ENCODE data around the gene TMEM164. TPM values are rescaled to one million over a fixed set of nuclear protein-coding genes. Genes with fewer than 3 reads are reported as not detected.

TMEM164 gene
- total and polyA plus RNA-seq, 2 experiments from 2014 or later: 3.4 to 17.2 TPM

DNA sequence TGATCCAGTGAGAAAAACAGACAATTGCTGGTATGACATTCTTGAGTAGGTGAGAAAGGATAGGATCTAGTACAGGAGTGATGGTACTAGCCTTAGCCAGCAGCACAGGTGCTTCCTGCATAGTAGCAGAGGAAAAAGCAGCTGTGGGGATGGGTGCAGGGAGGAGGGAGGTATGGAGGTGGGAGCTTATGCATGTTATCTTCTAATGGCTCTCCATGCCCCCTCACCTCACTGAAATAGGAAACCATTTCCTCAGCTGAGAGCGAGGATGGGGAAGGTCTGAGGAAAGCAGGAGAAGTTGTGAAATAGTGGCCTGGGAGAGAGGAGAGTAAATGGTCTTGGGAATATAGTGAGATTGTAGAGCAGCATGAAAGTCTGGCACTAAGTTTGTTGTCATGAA, 136.3 kb downstream of the TMEM164 start:
- Mint-ChIP-seq H3K27me3 (ENCODE audit: insufficient read depth, low read depth, poor library complexity) (no peaks in the 10 kb centered on the region), H3K4me3 (no peak overlapping the region), H3K9me3 (no peaks in the 10 kb centered on the region), H3K4me1 (peaks cover 3% of the 10 kb centered on the region; the same call in 2 of the 3 replicates), H3K36me3 (ENCODE audit: low read depth) (no peaks in the 10 kb centered on the region), H3K27ac (no peak overlapping the region)
- H3K9me2 ChIP-seq (ENCODE audit: insufficient read depth): no peaks in the 10 kb centered on the region
- TF ChIP-seq NANOG (IDR thresholded peaks at IDR 0.05; ENCODE audit: borderline replicate concordance): no peak
- TF ChIP-seq, protein P1, sequence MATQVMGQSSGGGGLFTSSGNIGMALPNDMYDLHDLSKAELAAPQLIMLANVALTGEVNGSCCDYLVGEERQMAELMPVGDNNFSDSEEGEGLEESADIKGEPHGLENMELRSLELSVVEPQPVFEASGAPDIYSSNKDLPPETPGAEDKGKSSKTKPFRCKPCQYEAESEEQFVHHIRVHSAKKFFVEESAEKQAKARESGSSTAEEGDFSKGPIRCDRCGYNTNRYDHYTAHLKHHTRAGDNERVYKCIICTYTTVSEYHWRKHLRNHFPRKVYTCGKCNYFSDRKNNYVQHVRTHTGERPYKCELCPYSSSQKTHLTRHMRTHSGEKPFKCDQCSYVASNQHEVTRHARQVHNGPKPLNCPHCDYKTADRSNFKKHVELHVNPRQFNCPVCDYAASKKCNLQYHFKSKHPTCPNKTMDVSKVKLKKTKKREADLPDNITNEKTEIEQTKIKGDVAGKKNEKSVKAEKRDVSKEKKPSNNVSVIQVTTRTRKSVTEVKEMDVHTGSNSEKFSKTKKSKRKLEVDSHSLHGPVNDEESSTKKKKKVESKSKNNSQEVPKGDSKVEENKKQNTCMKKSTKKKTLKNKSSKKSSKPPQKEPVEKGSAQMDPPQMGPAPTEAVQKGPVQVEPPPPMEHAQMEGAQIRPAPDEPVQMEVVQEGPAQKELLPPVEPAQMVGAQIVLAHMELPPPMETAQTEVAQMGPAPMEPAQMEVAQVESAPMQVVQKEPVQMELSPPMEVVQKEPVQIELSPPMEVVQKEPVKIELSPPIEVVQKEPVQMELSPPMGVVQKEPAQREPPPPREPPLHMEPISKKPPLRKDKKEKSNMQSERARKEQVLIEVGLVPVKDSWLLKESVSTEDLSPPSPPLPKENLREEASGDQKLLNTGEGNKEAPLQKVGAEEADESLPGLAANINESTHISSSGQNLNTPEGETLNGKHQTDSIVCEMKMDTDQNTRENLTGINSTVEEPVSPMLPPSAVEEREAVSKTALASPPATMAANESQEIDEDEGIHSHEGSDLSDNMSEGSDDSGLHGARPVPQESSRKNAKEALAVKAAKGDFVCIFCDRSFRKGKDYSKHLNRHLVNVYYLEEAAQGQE (IDR thresholded peaks at IDR 0.05; ENCODE audit: unreplicated experiment): no peak
- TF ChIP-seq ZNF331 (CRISPR knock-in tag; IDR thresholded peaks at IDR 0.05; ENCODE audit: low read depth): no peak
- no peak for TF ChIP-seq ZNF114 (CRISPR knock-in tag; IDR thresholded peaks at IDR 0.05)
- TF ChIP-seq JUNB (IDR thresholded peaks at IDR 0.05; ENCODE audit: unreplicated experiment): no peak
- no peak for TF ChIP-seq EZH2phosphoT487 (IDR thresholded peaks at IDR 0.05; ENCODE audit: unreplicated experiment)
- TF ChIP-seq CREB1 (CRISPR knock-in tag; IDR thresholded peaks at IDR 0.05; ENCODE audit: low read depth): no peak
- TF ChIP-seq, protein P2, sequence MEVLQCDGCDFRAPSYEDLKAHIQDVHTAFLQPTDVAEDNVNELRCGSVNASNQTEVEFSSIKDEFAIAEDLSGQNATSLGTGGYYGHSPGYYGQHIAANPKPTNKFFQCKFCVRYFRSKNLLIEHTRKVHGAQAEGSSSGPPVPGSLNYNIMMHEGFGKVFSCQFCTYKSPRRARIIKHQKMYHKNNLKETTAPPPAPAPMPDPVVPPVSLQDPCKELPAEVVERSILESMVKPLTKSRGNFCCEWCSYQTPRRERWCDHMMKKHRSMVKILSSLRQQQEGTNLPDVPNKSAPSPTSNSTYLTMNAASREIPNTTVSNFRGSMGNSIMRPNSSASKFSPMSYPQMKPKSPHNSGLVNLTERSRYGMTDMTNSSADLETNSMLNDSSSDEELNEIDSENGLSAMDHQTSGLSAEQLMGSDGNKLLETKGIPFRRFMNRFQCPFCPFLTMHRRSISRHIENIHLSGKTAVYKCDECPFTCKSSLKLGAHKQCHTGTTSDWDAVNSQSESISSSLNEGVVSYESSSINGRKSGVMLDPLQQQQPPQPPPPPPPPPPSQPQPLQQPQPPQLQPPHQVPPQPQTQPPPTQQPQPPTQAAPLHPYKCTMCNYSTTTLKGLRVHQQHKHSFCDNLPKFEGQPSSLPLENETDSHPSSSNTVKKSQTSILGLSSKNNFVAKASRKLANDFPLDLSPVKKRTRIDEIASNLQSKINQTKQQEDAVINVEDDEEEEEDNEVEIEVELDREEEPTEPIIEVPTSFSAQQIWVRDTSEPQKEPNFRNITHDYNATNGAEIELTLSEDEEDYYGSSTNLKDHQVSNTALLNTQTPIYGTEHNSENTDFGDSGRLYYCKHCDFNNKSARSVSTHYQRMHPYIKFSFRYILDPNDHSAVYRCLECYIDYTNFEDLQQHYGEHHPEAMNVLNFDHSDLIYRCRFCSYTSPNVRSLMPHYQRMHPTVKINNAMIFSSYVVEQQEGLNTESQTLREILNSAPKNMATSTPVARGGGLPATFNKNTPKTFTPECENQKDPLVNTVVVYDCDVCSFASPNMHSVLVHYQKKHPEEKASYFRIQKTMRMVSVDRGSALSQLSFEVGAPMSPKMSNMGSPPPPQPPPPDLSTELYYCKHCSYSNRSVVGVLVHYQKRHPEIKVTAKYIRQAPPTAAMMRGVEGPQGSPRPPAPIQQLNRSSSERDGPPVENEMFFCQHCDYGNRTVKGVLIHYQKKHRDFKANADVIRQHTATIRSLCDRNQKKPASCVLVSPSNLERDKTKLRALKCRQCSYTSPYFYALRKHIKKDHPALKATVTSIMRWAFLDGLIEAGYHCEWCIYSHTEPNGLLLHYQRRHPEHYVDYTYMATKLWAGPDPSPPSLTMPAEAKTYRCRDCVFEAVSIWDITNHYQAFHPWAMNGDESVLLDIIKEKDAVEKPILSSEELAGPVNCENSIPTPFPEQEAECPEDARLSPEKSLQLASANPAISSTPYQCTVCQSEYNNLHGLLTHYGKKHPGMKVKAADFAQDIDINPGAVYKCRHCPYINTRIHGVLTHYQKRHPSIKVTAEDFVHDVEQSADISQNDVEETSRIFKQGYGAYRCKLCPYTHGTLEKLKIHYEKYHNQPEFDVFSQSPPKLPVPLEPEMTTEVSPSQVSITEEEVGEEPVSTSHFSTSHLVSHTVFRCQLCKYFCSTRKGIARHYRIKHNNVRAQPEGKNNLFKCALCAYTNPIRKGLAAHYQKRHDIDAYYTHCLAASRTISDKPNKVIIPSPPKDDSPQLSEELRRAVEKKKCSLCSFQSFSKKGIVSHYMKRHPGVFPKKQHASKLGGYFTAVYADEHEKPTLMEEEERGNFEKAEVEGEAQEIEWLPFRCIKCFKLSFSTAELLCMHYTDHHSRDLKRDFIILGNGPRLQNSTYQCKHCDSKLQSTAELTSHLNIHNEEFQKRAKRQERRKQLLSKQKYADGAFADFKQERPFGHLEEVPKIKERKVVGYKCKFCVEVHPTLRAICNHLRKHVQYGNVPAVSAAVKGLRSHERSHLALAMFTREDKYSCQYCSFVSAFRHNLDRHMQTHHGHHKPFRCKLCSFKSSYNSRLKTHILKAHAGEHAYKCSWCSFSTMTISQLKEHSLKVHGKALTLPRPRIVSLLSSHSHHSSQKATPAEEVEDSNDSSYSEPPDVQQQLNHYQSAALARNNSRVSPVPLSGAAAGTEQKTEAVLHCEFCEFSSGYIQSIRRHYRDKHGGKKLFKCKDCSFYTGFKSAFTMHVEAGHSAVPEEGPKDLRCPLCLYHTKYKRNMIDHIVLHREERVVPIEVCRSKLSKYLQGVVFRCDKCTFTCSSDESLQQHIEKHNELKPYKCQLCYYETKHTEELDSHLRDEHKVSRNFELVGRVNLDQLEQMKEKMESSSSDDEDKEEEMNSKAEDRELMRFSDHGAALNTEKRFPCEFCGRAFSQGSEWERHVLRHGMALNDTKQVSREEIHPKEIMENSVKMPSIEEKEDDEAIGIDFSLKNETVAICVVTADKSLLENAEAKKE (CRISPR knock-in tag; IDR thresholded peaks at IDR 0.05): no peak
- TF ChIP-seq, protein P3, sequence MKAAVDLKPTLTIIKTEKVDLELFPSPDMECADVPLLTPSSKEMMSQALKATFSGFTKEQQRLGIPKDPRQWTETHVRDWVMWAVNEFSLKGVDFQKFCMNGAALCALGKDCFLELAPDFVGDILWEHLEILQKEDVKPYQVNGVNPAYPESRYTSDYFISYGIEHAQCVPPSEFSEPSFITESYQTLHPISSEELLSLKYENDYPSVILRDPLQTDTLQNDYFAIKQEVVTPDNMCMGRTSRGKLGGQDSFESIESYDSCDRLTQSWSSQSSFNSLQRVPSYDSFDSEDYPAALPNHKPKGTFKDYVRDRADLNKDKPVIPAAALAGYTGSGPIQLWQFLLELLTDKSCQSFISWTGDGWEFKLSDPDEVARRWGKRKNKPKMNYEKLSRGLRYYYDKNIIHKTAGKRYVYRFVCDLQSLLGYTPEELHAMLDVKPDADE (IDR thresholded peaks at IDR 0.05): no peak
- no peak for TF ChIP-seq EZH2 (IDR thresholded peaks at IDR 0.05; ENCODE audit: low read depth, unreplicated experiment)
- H3K4me2 ChIP-seq: no peak overlapping the region
- H3K27me3 ChIP-seq (ENCODE audit: insufficient read depth): no peaks in the 10 kb centered on the region
- ATAC-seq (no peak), DNase-seq (ENCODE audit: low spot score) (no peak)
- H3K4me1 ChIP-seq (ENCODE audit: insufficient read depth): no peaks in the 10 kb centered on the region
- no peak overlapping the region for H3K27ac ChIP-seq (ENCODE audit: low read depth)
- H4K20me1 ChIP-seq (replicated peaks; ENCODE audit: insufficient read depth): no peaks in the 10 kb centered on the region
- H3K4me3 ChIP-seq: no peak overlapping the region
- H3K79me2 ChIP-seq (replicated peaks; ENCODE audit: insufficient read depth): no peaks in the 10 kb centered on the region
- no peak overlapping the region for H2AFZ ChIP-seq
- H3F3A ChIP-seq (replicated peaks; ENCODE audit: low read depth): no peaks in the 10 kb centered on the region
- no peaks in the 10 kb centered on the region for H3K36me3 ChIP-seq (ENCODE audit: insufficient read depth)
